NK-92 (cell line): ENCODE data around the gene ERC2.

Experiments
- DNase-seq: peaks from one replicate; lab custom pipeline; 2025; ENCODE audit not compliant: unreplicated experiment; lab: John Stamatoyannopoulos, UW

Gene ERC2

GRCh38 chr3:55658690-55659562 lies 809.3 kb downstream of the ERC2 start:
- DNase-seq, result no peak

DNA sequence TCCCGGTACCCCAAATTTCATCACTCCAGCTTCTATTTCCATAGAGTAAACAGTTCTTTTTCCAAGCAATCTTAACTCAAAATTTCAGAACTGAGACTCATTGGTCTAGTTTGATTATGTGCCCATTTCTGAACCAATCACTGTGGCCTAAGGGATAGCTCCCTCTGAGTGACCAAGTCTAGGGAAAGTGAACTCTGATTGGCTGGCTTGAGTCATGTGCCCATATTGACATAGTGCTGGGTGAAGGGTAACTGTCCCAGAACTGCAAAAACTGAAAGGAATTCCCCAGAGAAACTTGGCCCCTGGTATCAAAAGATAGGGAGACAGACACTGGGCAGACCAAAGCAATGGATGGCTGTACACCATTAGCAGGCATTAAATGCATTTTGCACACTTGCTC lies 810.0 kb downstream of the ERC2 start:
- no peak for DNase-seq

DNA sequence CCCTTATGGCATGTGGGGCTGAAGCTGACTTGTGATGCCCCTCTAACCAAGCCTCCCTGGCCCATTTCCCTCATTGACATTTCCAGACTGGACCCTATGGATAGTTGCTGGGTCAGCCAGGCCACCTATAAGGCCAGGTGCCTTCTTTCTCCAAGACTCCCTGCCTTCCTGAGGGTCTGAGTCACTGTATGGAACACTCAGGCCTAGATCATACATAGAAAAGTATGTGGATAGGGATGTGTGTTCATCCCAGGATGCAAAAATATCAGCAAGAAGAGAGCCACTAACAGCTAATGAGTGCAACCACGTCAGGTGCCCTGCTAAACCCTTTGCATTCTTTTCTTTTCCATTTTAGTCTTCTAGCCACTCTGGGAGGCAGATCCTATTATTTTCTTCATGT lies 812.7 kb downstream of the ERC2 start:
- no peak for DNase-seq

DNA sequence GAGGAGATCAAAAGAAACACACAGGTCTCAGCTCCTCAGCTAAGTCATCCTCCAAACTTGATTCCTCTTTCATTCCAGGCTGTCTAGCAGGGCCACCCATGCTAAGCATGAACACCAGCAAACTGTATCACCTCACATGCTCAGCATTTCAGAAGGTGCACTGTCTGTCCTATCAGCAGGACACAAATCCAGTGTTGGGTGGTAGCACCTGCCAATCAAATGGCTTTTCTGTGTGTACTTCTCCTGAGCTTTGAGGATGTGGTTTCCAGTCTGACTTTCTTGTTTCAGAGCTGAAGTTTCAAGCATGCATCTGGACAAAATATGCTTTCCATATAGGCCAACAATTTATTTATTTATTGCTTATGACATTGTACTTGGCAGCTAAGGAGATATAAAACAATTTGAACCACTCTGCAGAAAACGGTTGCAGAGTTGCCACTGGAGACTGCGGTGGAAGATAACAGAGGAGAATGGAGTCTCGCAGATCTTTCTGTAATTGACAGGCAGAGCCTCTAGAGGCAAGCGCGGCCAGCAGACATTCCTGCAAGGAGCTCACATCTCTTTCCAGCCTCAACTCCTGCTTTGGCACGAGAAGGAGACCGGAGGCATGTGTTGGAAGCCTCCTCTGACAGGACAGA lies 814.0 kb downstream of the ERC2 start:
- DNase-seq, result no peak

DNA sequence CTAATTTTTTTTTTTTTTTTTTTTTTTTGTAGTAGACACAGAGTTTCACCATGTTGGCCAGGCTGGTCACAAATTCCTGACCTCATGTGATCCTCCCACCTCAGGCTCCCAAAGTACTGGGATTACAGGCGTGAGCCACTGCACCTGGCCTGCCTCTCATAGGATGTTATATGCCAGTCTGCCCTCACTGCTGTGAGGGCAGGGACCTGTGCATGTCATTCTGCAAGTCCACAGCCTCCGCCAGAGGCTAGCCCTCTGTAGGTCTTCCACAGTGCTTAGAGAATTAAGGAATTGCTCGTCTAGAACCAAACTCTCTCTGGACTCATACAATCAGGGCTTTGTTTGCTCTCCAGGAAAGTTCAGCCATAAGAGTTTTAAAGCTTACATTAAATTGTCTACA lies 817.3 kb downstream of the ERC2 start:
- no peak for DNase-seq

GRCh38 chr3:55650011-55650410 lies 818.3 kb downstream of the ERC2 start:
- DNase-seq, result no peak

DNA sequence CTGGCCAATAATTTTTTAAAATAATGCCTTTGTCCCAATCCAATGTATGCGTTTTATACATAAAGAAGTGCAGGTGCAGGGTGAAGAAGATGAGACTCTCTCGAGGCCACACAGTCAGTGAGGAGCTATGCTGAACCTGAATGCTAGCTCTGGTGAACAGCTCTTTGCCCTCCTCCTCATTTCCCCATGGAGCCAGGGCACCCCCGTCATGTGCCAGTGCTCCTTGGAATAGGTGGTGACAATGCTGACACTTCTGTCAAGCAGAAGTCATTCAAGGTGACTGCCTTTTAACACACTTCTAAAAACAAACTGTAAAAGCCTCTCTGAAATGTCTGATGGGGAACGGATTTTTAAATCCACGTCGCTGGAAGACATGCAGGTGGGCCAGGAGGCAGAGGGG lies 818.7 kb downstream of the ERC2 start:
- DNase-seq, result no peak

DNA sequence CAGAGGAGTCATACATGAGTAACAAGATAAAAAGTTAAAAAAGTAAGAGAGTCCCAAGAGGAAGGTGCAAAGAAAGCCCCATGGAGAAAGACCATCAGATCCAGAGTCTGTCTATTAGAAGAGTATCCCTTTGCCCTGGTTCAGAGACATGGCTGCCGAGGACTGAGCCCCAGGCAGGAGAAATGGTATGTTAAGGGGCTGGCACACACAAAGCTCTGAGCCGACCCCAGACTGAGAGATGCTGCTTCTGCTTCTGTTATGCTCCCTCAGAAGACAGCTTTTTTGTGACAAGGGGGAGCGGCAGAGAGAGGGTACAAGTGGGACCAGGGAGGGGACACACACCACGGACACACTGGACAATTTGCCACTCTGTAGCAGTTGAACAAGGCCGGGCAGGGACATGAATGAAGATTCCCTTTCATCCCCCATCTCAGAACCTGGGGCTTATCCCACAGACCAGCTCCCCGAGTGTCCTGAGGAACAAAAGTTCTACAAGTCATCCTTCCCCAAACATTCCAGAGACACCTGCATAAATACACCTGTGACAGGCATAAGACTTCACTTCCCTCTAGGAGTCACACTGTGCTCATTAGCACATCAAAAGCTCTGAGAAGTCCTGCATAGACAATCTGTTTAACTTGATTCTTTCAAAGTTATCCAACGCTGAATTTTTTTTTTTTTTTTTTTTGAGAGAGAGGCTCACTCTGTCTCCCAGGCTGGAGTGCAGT lies 819.5 kb downstream of the ERC2 start:
- DNase-seq, result no peak

GRCh38 chr3:55647670-55648069 lies 820.6 kb downstream of the ERC2 start:
- no peak for DNase-seq

GRCh38 chr3:55647063-55647462 lies 821.2 kb downstream of the ERC2 start:
- DNase-seq, result no peak

- no peak for DNase-seq
Observed at GRCh38 chr3:55646121-55646520, 822.1 kb downstream of the ERC2 start.

- no peak for DNase-seq
Observed at GRCh38 chr3:55645422-55645821, 822.8 kb downstream of the ERC2 start.

GRCh38 chr3:55643283-55643682 lies 825.0 kb downstream of the ERC2 start:
- no peak for DNase-seq

GRCh38 chr3:55641964-55642363 lies 826.3 kb downstream of the ERC2 start:
- DNase-seq, result no peak

- no peak for DNase-seq
Observed at GRCh38 chr3:55639896-55640765, 828.1 kb downstream of the ERC2 start.

- no peak for DNase-seq
Observed at GRCh38 chr3:55639143-55639542, 829.1 kb downstream of the ERC2 start.

- DNase-seq, result no peak
Observed at GRCh38 chr3:55637906-55638638, 830.2 kb downstream of the ERC2 start.

DNA sequence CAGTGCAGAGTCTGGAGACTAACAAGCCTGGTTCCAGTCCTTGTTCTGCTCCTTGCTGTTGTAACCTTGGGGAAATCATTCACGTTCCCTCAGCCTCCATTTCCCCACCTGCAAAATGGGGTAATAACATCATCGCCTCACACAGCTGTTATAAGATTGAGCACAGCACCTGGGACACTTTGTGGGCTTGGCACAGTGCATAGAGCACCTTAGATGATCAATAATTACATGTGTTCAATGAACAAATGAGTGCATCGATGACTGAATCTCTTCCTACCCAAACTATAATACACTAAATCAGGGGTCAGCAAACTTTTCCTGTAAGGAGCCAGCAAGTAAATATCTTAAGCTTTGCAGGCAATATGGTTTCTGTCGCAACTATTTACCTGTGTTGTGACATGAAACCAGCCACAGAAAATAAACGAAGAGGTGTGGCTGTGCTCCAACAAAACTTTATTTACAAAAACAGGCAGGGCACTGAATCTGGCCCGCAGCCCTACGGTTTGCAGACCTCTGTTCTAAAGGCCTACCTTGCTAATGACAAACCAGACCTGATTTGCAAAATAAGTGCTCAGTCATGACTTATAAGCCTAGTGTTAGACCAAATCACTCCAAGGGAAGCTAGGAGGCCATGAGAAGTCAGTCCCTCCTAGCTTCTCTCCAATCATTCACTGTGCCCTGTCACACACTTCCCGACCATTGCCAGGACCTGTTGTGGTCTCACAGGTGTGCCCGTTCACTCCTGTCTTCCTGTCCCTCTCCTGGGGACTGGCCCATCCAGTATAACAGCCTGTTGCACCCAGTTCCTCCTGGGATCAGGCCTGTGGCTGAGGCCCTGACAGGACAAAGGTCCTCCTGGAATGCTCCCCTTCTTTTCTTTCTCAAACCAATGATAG lies 831.7 kb downstream of the ERC2 start:
- no peak for DNase-seq

- DNase-seq, result no peak
Observed at GRCh38 chr3:55634345-55634744, 833.9 kb downstream of the ERC2 start.
